Epithelial cell of esophagus (primary cell): ENCODE measurements around the gene TTLL1.

ENCODE experiments used
- DNase-seq: peaks from one replicate; pipeline ENCODE4 v3.0.0; 2010; ENCODE audit warnings: low read depth
- H3K4me3 ChIP-seq: 2 replicates; pipeline ENCODE4 v1.5.1; 2011; ENCODE audit warnings: mild to moderate bottlenecking, low read length, control low read depth
- CTCF ChIP-seq: IDR thresholded peaks from 2 replicates; pipeline ENCODE4 v1.5.1; 2011; ENCODE audit warnings: low read depth, mild to moderate bottlenecking, low read length, control low read depth, inconsistent platforms; ENCODE audit not compliant: insufficient read depth; ENCODE audit errors: missing control alignments

TTLL1 gene

GRCh38 chr22:43088984-43089717 is at the start of gene TTLL1:
TSS of gene TTLL1 (minus strand) at chr22:43089391. CDS start at chr22:43075586, 13,805 bp downstream.
- DNase-seq, result peak; percentile 88
- no peak for TF ChIP-seq CTCF
- H3K4me3 ChIP-seq, result peak within 1 kb of the TSS; percentile 65

- DNase-seq, result no peak
- no peak for TF ChIP-seq CTCF
- no peak overlapping the region for H3K4me3 ChIP-seq
Observed at GRCh38 chr22:43136801-43137200, 47.6 kb upstream of the TTLL1 start.

GRCh38 chr22:43136255-43136654 is 47.1 kb upstream of the TTLL1 start:
- no peak overlapping the region for H3K4me3 ChIP-seq
- peak; percentile 48 for DNase-seq
- peak; percentile 59 for TF ChIP-seq CTCF

GRCh38 chr22:43135565-43135964 is 46.4 kb upstream of the TTLL1 start:
- DNase-seq, result no peak
- H3K4me3 ChIP-seq, result no peak overlapping the region
- no peak for TF ChIP-seq CTCF

- no peak for DNase-seq
- no peak for TF ChIP-seq CTCF
Observed at GRCh38 chr22:43134553-43134952, 45.4 kb upstream of the TTLL1 start.

GRCh38 chr22:43133401-43133800 is 44.2 kb upstream of the TTLL1 start:
- H3K4me3 ChIP-seq, result no peak overlapping the region
- DNase-seq, result no peak
- TF ChIP-seq CTCF, result no peak

More at GRCh38 chr22:43134553-43134952, 45.4 kb upstream of the TTLL1 start:
- no peak overlapping the region for H3K4me3 ChIP-seq
